GM19372 (cell line): ENCODE data around the gene CTNNA3.

Source experiments
- ATAC-seq: cut with Tn5 transposase; IDR thresholded peaks from one replicate; pipeline ENCODE4 v1.9.1; 2021; ENCODE audit warnings: mild to moderate bottlenecking, low read depth, moderate library complexity; ENCODE audit not compliant: unreplicated experiment

CTNNA3 gene

GRCh38 chr10:67666416-67667034 is 29.5 kb downstream of the CTNNA3 start:
- no peak for ATAC-seq

DNA sequence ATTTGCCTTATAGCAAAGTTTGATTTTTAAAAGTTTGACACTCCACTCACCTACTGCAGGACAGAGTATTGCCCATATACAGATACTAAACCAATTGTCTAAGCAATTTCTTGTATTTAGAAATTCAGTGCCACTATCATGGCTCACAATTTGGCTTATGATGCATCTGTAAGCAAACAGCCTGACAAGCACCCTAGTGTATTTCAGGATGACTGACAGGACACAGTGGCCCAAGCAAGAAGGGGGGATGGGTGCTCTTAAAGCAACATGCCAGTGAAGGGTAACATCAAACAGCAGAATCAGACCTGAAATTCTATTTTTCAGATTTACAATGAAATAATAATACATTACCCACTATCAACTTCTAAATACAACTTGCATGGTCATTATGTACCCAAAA is 30.5 kb downstream of the CTNNA3 start:
- no peak for ATAC-seq

GRCh38 chr10:67664942-67665341 is 31.1 kb downstream of the CTNNA3 start:
- ATAC-seq = no peak

- ATAC-seq = no peak
These were observed 32.4 kb downstream of the CTNNA3 start for GRCh38 chr10:67663449-67664087.

- no peak for ATAC-seq
These were observed 33.6 kb downstream of the CTNNA3 start for GRCh38 chr10:67662415-67662814.

GRCh38 chr10:67659497-67659896 is 36.5 kb downstream of the CTNNA3 start:
- no peak for ATAC-seq

DNA sequence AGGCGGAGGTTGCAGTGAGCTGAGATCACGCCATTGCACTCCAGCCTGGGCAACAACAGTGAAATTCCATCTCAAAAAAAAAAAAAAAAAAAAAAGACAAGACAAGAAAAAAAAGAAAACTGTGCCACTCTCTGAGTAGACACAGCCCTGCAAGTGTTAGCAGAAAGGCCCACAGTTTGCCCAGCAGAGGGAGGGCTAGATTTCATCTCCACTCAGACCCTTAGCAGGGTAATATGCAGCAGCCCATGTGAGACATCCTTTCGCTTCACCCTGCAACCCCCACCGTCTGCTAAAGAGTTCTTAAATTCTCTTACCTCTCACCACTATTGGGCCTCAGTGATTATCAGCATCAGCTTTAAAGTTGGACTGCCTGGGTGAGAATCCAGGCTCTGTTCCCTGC is 38.2 kb downstream of the CTNNA3 start:
- no peak for ATAC-seq

- no peak for ATAC-seq
These were observed 45.4 kb downstream of the CTNNA3 start for GRCh38 chr10:67650558-67650957.

- no peak for ATAC-seq
These were observed 47.3 kb downstream of the CTNNA3 start for GRCh38 chr10:67648613-67649229.

DNA sequence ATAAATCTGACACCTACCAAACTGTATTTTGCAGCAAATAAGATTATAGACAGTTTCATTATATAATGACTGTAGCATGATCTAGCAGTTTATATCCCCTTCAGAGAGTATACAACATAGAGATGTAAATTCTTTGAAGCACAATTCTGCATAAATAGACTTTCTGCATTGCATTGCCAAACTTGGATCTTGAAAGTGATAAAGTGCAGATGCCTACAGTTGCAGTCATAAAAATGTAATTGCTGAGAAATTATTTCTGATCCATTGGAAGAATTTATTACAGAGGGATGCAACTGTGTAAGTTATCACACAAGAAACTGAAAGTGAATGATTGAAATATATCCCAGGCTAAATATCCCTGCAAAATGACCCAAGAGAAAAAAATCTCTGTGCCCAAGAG is 65.1 kb downstream of the CTNNA3 start:
- no peak for ATAC-seq

- ATAC-seq = no peak
These were observed 66.5 kb downstream of the CTNNA3 start for GRCh38 chr10:67629461-67629971.

DNA sequence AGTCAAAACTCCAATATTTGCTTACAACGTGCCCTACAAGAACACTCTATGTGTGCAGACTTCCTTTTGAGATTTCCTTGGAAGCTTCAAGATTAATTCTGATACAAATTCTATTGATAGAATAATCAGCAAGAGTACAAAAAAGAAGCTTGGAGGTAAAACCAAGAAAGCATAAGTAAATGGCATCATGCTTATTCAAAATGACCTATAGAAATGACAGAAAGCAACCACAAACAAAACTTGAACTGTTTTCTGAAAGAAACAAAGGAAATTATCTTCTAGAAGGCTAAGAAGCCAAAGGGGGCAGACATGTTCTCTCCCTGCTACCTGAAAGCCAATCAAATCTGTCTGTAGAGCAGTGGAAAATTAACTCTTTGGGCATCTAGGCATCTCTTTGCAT is 73.0 kb downstream of the CTNNA3 start:
- ATAC-seq = no peak

- no peak for ATAC-seq
These were observed 73.5 kb downstream of the CTNNA3 start for GRCh38 chr10:67622511-67622910.

DNA sequence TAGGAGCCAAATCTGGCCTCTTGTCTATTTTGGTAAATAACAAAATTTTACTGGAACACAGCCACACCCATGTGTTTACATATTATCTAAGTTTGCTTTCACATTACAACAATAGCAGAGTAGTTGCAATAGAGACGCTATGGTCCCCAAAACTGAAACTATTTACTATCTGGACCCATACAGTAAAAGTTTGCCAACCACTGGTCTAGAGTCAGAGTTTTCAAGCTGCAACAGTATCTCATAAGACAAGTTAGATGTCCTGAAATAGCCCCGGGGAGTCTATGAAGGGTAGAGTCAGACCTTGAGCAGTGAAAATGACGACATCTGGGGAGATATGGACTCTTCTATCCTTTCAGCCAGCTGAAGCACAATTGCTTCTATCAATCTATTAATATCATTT is 74.2 kb downstream of the CTNNA3 start:
- ATAC-seq = no peak

GRCh38 chr10:67618116-67618515 is 77.9 kb downstream of the CTNNA3 start:
- no peak for ATAC-seq

- ATAC-seq = peak; percentile 61
These were observed 83.1 kb downstream of the CTNNA3 start for GRCh38 chr10:67612577-67613537.

DNA sequence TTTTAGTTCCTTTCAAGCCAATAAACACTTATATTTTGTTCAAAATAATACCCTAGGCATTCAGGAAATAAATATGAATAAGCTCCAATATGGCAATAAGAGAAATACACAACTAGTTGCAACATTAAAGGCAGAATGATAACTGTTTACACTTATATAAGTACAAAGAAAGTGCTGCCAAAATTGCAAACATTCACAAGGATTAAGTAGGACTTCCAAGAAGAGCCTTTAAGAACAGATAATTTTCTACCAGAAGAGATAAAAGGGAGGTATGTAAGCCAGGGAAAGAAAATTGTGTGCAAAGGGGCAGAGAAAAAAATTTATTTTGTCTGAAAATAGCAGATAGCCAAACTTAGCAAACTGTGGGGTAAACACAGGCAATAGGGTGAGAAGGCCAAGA is 83.8 kb downstream of the CTNNA3 start:
- ATAC-seq = no peak

- no peak for ATAC-seq
These were observed 85.8 kb downstream of the CTNNA3 start for GRCh38 chr10:67609996-67610793.

DNA sequence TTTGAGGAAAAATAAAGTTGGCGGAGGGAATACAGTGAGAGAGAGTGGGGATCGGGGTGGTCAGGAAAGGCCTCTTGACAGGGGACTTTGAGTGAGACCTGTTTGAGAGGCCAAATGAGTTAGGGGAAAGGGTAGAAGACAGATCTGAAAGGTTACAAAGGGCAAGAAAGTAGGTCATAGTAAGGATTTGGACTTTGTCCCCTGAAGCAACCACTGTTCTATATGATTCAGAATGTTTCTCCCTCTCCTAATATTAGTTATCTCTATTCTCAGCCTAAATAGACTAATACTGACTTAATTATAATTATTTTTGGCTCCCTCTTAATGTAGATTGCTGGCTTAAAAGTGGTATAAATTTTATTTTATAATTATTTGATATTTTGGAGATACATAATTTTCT is 88.0 kb downstream of the CTNNA3 start:
- ATAC-seq = no peak

DNA sequence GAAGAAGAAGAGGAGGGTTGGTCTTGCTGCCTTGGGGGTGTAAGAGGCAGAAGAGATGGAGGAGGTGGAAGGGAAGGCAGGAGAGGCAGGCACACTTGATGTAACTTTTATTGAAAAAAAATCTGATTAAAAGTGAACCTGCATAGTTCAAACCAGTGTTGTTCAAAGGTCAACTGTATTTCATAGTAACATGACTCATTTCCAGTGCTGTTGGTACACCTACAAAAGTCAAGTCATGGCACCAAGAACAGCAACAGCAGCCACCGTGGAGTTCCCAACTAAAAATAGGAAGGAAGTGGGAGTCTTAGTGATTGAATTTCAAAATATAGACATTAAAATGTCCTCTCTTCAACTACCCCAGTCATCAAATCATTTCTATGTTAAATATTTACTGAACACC is 88.5 kb downstream of the CTNNA3 start:
- no peak for ATAC-seq
